PC-9 (cell line): ENCODE measurements around the gene OR52E4. TPM values are rescaled to one million over a fixed set of nuclear protein-coding genes. Genes with fewer than 3 reads are reported as not detected.

Experiments used
- BruUV-seq: library from RNA; stranded (reverse); fragments of 400-500 nt; replicated peaks from 2 replicates; lab custom pipeline; 2021; lab: Mats Ljungman, UMichigan
- CTCF ChIA-PET: fragments of 300-600 bp; sonication (Branson Sonifier 250); formaldehyde crosslinking; loops from one replicate; lab custom pipeline; 2022; ENCODE audit warnings: antibody characterized with exemption; lab: Charles Lee
- POLR2A ChIA-PET: fragments of 300-600 bp; sonication (Branson Sonifier 250); formaldehyde crosslinking; loops from one replicate; lab custom pipeline; 2022; ENCODE audit warnings: antibody characterized with exemption; ENCODE audit not compliant: unreplicated experiment; lab: Charles Lee
- DNase-seq, 2 experiments: peaks; one replicate each; pipeline versions ENCODE4 v3.0.0 to v3.0.0-alpha.2; 2015 to 2022; ENCODE audit warnings: mixed read lengths in 1 of 2
- H2AFZ ChIP-seq: fragments of 200-600 bp; sonication (generic); 2 replicates; pipeline ENCODE4 v1.8.1; 2017; ENCODE audit warnings: antibody characterized with exemption
- H3F3A ChIP-seq: fragments of 200-600 bp; sonication (generic); 2 replicates; pipeline ENCODE4 v1.8.1; 2017; ENCODE audit warnings: antibody characterized with exemption, mild to moderate bottlenecking, low read depth; ENCODE audit not compliant: insufficient read depth
- H3K27ac ChIP-seq: fragments of 200-600 bp; sonication (generic); 2 replicates; pipeline ENCODE4 v1.6.1; 2016; ENCODE audit warnings: mixed run types
- H3K27me3 ChIP-seq: fragments of 200-600 bp; sonication (generic); 2 replicates; pipeline ENCODE4 v1.6.1; 2016; ENCODE audit warnings: low read depth, mixed run types; ENCODE audit not compliant: insufficient read depth
- H3K36me3 ChIP-seq: fragments of 200-600 bp; sonication (generic); 2 replicates; pipeline ENCODE4 v1.6.1; 2016; ENCODE audit warnings: low read depth, mixed run types
- H3K4me1 ChIP-seq: fragments of 200-600 bp; sonication (generic); replicated peaks from 2 replicates; pipeline ENCODE4 v1.6.1; 2016; ENCODE audit warnings: mixed run types; ENCODE audit not compliant: insufficient read depth
- H3K4me2 ChIP-seq: fragments of 200-600 bp; sonication (generic); 2 replicates; pipeline ENCODE4 v1.6.1; 2017; ENCODE audit warnings: mixed run types
- H3K4me3 ChIP-seq: fragments of 200-600 bp; sonication (generic); 2 replicates; pipeline ENCODE4 v1.6.1; 2016; ENCODE audit warnings: mixed run types
- H3K79me2 ChIP-seq: fragments of 200-600 bp; sonication (generic); 2 replicates; pipeline ENCODE4 v1.6.1; 2017; ENCODE audit warnings: low read depth, mixed run types
- H3K9me2 ChIP-seq: fragments of 200-600 bp; sonication (generic); 2 replicates; pipeline ENCODE4 v1.8.1; 2017; ENCODE audit warnings: mild to moderate bottlenecking; ENCODE audit not compliant: insufficient read depth
- H3K9me3 ChIP-seq: fragments of 200-600 bp; sonication (generic); 2 replicates; pipeline ENCODE4 v1.8.1; 2016; ENCODE audit warnings: low read depth; ENCODE audit not compliant: insufficient read depth
- H4K20me1 ChIP-seq: fragments of 200-600 bp; sonication (generic); 2 replicates; pipeline ENCODE4 v1.8.1; 2017; ENCODE audit not compliant: insufficient read depth
- EZH2 ChIP-seq: fragments of 200-600 bp; sonication (generic); IDR thresholded peaks from 2 replicates; pipeline ENCODE4 v1.8.0; 2017; ENCODE audit warnings: antibody characterized with exemption, low read depth
- intact Hi-C: fragments of 100-400 bp; cut with micrococcal nuclease; formaldehyde crosslinking; loops from one replicate; pipeline ENCODE4 v1.10.0; 2022; ENCODE audit not compliant: unreplicated experiment
- total RNA-seq: library from RNA; stranded (reverse); gene quantifications from 2 replicates; pipeline ENCODE4 v1.2.3, GENCODE V29; 2021
- TF ChIP-seq, protein P1 (sequence below): fragments of 200-600 bp; sonication (generic); conservative IDR thresholded peaks from 2 replicates; pipeline ENCODE4 v1.6.1; 2017; ENCODE audit warnings: mixed run types, antibody characterized with exemption, mild to moderate bottlenecking, moderate library complexity

OR52E4 gene
- total RNA-seq, 1 experiment from 2014 or later = not detected

DNA sequence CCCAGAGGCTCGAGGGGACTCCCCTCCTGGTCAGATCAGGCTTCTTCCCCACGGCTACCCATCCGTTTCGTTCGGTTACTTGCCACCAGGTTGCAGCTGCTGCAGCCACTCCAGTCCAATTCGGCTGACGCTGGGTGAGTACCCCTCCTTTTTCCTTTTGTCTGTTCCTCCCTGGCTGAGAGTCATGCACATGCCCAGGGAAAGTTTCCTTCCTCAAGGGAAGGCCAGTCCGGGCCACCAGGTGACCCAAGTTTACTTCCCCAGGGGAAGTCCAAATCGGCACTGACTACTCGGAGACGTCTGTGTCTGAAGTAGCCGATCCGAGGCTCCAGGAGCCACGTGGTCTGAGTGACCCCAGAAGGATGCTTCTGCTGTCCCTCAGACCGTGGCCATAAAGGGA lies 48.4 kb downstream of the OR52E4 start:
- CTCF ChIA-PET = no interaction called here

DNA sequence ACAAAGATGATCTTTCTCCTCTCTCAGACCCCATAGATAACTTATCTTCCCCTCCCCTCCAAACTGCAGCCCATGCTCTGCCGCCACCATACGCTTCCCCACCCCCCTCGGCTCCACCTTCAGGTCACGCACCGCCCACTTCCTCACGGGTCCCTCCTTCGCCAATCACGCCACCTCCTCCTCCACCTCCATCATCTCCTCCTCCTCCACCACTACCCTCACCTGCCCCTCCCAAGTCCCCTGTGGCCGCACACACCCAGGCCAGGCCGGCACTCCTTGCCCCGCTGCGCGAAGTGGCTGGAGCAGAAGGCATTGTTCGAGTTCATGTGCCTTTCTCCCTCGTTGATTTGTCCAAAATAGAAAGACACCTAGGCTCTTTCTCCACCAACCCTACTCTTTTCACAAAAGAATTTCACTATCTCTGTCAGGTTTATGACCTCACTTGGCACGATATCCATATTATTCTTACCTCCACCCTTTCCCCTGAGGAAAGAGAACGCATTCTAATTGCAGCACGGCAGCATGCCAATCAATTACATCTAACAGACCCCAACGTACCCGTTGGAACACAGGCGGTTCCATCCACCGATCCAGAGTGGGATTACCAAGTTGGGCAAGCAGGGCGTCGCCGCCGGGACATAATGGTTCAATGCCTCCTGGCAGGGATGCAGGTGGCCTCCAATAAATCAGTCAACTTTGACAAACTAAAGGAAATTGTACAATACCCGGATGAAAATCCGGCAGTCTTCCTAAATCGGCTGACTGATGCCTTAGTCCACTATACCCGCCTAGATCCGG lies 49.3 kb downstream of the OR52E4 start:
- H3K9me2 ChIP-seq = no peaks in the 10 kb centered on the region
- H3K4me1 ChIP-seq = no peaks in the 10 kb centered on the region
- ChIA-PET POLR2A (no interaction called here), CTCF (no interaction called here)
- H3F3A ChIP-seq = no peaks in the 10 kb centered on the region
- H3K27ac ChIP-seq = no peak overlapping the region
- H3K79me2 ChIP-seq = no peaks in the 10 kb centered on the region
- no peak overlapping the region for H3K4me3 ChIP-seq
- no peak overlapping the region for H3K4me2 ChIP-seq
- intact Hi-C loops = no loop called here
- no peak for DNase-seq
- no TSS peak for BruUV-seq
- no peaks in the 10 kb centered on the region for H3K9me3 ChIP-seq
- H2AFZ ChIP-seq = no peak overlapping the region
- H3K36me3 ChIP-seq = no peaks in the 10 kb centered on the region
- H3K27me3 ChIP-seq = peaks cover 12% of the 10 kb centered on the region
- no peaks in the 10 kb centered on the region for H4K20me1 ChIP-seq
- TF ChIP-seq EZH2 = no peak
- TF ChIP-seq, protein P1, sequence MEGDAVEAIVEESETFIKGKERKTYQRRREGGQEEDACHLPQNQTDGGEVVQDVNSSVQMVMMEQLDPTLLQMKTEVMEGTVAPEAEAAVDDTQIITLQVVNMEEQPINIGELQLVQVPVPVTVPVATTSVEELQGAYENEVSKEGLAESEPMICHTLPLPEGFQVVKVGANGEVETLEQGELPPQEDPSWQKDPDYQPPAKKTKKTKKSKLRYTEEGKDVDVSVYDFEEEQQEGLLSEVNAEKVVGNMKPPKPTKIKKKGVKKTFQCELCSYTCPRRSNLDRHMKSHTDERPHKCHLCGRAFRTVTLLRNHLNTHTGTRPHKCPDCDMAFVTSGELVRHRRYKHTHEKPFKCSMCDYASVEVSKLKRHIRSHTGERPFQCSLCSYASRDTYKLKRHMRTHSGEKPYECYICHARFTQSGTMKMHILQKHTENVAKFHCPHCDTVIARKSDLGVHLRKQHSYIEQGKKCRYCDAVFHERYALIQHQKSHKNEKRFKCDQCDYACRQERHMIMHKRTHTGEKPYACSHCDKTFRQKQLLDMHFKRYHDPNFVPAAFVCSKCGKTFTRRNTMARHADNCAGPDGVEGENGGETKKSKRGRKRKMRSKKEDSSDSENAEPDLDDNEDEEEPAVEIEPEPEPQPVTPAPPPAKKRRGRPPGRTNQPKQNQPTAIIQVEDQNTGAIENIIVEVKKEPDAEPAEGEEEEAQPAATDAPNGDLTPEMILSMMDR = no peak

More for the DNA sequence above, 48.4 kb downstream of the OR52E4 start:
- Histone ChIP-seq H3K4me1 (no peaks in the 10 kb centered on the region), H2AFZ (no peak overlapping the region), H4K20me1 (no peaks in the 10 kb centered on the region), H3K27ac (no peak overlapping the region), H3K4me3 (no peak overlapping the region), H3K4me2 (no peak overlapping the region), H3K27me3 (peaks cover 12% of the 10 kb centered on the region), H3F3A (no peaks in the 10 kb centered on the region), H3K79me2 (no peaks in the 10 kb centered on the region), H3K9me3 (no peaks in the 10 kb centered on the region), H3K9me2 (no peaks in the 10 kb centered on the region), H3K36me3 (no peaks in the 10 kb centered on the region)
- no TSS peak for BruUV-seq
- no peak for DNase-seq
- POLR2A ChIA-PET = no interaction called here
- TF ChIP-seq, protein P1 = no peak
- no peak for TF ChIP-seq EZH2
- intact Hi-C loops = no loop called here

DNA sequence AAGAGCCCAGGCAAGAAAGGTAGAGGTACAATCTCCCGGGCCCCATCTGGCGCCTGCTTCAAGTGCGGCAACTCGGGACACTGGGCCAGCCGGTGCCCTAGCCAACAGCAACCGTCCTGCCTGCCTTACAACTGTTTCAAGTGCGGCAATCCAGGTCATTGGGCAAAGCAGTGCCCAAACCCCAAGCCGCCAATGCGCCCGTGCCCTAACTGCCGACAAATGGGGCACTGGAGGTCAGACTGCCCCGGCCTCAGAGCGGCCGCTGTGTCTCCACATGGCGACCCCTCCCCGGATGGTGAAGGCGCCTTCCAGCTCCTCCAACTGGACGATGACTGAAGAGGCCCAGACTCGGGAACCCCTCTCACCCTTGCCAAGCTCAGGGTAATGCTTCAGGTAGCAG lies 50.2 kb downstream of the OR52E4 start:
- H3K79me2 ChIP-seq = no peaks in the 10 kb centered on the region
- H3F3A ChIP-seq = no peaks in the 10 kb centered on the region
- no peak overlapping the region for H3K4me3 ChIP-seq
- POLR2A ChIA-PET = no interaction called here
- CTCF ChIA-PET = no interaction called here
- no peaks in the 10 kb centered on the region for H4K20me1 ChIP-seq
- peaks cover 12% of the 10 kb centered on the region for H3K27me3 ChIP-seq
- no peak for DNase-seq
- H3K9me2 ChIP-seq = no peaks in the 10 kb centered on the region
- no peaks in the 10 kb centered on the region for H3K9me3 ChIP-seq
- no peaks in the 10 kb centered on the region for H3K4me1 ChIP-seq
- no peaks in the 10 kb centered on the region for H3K36me3 ChIP-seq
- TF ChIP-seq, protein P1 = no peak
- no peak for TF ChIP-seq EZH2
- H2AFZ ChIP-seq = no peak overlapping the region
- BruUV-seq = no TSS peak
- no peak overlapping the region for H3K4me2 ChIP-seq
- intact Hi-C loops = no loop called here
- no peak overlapping the region for H3K27ac ChIP-seq
